ENCODE measurements around the gene TRIM2. TPM values are rescaled to one million over a fixed set of nuclear protein-coding genes. Genes with fewer than 3 reads are reported as not detected.

The TRIM2 gene
- total RNA-seq, 4 donors from 2014 or later: 2.6 to 7.2 (median 3.8) TPM

DNA sequence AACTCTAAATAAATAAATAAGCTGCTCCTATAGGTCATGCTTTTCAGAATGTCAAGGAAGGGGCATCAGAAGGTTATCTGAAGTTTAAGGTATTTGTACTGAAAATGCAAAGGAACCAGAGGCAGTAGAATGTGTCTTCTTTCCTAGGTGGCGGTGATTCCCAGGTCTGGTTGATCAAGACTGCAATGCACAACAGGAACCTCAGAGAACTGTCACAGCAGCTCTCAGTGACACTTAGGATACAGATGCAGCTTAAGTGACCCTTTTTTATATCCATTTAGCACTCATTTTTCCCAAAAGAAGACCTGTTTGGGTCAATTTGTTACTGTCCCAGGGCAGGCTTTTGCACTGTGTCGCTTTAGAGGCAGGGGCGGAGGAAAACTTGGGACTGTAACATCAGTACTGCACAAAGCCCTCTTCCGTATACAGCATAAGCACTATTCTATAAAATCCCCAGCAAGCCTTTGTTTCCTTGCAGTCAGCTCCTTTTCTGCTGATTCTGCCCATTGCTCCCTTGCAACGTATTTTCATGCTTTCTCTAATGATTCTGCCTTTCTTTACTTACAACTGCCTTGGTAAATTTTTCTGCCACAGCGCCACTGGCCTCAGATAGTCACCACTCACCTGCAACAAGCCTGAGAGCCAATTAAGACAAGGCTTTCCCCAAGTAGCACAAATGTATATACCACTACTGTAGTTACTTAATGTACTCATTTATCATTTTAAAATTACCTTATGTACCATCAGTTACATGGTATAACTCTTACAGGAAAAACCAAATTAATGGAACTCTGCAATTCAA, 138.7 kb downstream of the TRIM2 start:
- Histone ChIP-seq H3K4me3 (no peak overlapping the region), H3K27me3 (no peaks in the 10 kb centered on the region), H3K4me1 (peaks cover 0 to 4% of the 10 kb centered on the region in 2 donors), H3K36me3 (no peaks in the 10 kb centered on the region), H3K27ac (no peak overlapping the region), H3K9me3 (no peaks in the 10 kb centered on the region)
- intact Hi-C loops (cut with DNase I; ENCODE audit: low total_unique reads): loop anchor here (5.0 to 10.0 kb wide), 2 partner anchors 92 to 304 kb away; no protein-coding TSS in a partner anchor
- no peak for TF ChIP-seq POLR2A (IDR thresholded peaks at IDR 0.05)
- DNase-seq (no peak), ATAC-seq (no peak)
- in situ Hi-C loops (cut with MboI; ENCODE audit: low sequenced_read_pairs in 4 of 4): loop anchor here in 1 of 4 donors (10.0 kb wide), 1 partner anchor 232 kb away; no protein-coding TSS in a partner anchor

DNA sequence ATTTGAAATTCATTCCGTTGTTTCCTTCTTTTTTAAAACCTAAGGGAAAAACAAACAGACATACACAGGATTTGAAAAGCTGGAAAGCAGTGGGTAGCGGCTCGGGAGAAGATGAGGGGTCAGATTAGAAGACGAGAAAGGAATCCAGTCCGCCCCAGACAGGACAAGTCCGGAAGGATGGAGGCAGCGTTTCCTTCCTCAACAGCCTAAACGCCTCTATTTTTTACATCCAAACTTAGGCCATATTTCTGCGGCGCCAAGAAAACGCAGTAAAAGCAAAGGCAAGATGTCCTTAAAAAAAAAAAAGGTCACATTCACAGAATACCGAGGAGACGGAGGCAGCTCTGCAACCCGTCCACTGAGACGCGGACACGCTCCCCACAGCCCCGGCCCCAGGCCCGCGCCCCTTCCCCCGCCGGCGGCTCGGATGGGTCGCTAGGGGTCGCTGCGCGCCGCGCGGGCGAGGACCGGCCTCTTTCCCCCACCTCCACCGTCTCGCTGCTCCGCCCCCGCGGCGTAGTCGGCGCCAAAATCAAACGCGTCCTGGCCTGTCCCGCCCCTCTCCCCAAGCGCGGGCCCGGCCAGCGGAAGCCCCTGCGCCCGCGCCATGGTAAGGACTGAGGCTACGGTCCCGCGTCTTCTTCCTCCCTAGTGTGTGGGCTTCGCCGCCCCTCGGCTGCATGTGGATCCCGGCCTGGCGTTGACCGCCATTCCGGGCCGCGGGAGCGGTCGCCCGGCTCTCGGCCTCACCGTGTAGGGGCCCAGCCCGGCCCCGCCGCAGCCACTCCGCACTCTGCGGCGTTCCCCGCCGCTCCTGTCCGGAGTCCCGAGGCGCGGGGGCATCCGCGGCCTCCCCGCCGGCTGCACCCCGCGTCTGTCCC, 140.1 kb downstream of the TRIM2 start, which contains the start of gene MND1:
Gene MND1 (plus strand): TSS at position 558 of the 881 bp plus-strand sequence. CDS start 50 bp downstream, at position 608.
- in situ Hi-C loops (cut with MboI; ENCODE audit: low sequenced_read_pairs in 4 of 4) (loop anchor here (5.0 to 10.0 kb wide), 3 partner anchors 228 to 238 kb away; no protein-coding TSS in a partner anchor), intact Hi-C loops (cut with DNase I; ENCODE audit: low total_unique reads) (loop anchor here (1.0 to 10.0 kb wide), 3 partner anchors 90 to 303 kb away; no protein-coding TSS in a partner anchor)
- Histone ChIP-seq H3K4me1 (peaks cover 0 to 4% of the 10 kb centered on the region in 2 donors), H3K4me3 (peak within 1 kb of the TSS; percentile 70 to 97 (median 76)), H3K9me3 (no peaks in the 10 kb centered on the region), H3K36me3 (no peaks in the 10 kb centered on the region), H3K27ac (peak within 1 kb of the TSS in 1 of 4 donors; percentile 16), H3K27me3 (no peaks in the 10 kb centered on the region)
- ATAC-seq: peak; percentile 90 to 94
- DNase-seq: peak; percentile 58 to 64
- TF ChIP-seq, protein P1, sequence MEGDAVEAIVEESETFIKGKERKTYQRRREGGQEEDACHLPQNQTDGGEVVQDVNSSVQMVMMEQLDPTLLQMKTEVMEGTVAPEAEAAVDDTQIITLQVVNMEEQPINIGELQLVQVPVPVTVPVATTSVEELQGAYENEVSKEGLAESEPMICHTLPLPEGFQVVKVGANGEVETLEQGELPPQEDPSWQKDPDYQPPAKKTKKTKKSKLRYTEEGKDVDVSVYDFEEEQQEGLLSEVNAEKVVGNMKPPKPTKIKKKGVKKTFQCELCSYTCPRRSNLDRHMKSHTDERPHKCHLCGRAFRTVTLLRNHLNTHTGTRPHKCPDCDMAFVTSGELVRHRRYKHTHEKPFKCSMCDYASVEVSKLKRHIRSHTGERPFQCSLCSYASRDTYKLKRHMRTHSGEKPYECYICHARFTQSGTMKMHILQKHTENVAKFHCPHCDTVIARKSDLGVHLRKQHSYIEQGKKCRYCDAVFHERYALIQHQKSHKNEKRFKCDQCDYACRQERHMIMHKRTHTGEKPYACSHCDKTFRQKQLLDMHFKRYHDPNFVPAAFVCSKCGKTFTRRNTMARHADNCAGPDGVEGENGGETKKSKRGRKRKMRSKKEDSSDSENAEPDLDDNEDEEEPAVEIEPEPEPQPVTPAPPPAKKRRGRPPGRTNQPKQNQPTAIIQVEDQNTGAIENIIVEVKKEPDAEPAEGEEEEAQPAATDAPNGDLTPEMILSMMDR (IDR thresholded peaks at IDR 0.05 in 4 of 5, conservative IDR thresholded peaks at IDR 0.05 in 1 of 5): peak; percentile 74 to 97 (median 87)
- no peak for TF ChIP-seq POLR2A (IDR thresholded peaks at IDR 0.05)

DNA sequence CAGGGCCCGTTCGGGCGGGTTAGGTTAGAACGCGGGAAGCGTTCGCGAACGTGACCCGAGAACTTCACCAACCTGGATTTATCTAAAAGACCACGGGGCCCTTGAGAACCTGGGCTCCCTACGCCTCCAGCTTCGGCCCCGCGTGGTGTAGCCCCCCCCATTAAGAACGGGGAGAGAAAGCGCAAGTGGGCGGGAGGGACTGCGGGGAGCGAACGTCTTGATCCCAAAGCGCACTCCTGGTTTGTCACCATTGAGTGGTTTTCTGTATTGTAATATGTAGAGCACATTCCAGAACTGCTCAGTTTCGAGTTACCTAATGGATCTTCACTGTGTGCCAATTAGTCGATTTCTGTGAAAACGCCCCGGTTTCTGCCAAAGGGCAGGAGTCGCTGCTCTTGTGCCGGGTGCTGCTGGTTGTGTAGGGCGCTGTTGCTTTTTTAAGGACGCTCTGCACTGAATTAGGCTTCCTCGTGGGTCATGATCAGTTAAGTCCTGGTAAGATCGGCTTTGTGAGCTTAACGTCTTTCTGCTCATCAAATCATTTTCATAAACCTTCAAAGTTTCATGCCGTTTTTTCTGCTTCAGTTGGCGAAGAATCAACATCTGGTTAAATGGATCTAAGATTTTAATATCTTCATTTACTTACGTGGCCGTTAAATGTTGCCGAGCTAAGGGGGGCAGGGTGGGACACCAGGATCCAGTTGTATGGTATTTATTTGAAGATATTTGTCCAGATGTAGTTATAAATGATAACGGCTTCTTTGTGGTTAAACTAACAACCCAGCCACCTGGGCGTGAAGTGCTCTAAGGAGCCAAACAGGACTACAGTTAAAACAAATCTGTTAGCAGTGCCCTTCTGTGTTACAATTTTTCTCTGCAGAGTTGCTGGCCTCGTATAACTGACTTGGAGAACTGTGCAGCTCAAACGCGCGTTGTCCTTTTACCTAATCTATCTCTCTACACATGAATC, 141.1 kb downstream of the TRIM2 start:
- TF ChIP-seq POLR2A (IDR thresholded peaks at IDR 0.05): no peak
- TF ChIP-seq, protein P1 (IDR thresholded peaks at IDR 0.05 in 4 of 5, conservative IDR thresholded peaks at IDR 0.05 in 1 of 5): no peak
- peak overlapping the region; percentile 70 to 97 (median 76) for H3K4me3 ChIP-seq
- peaks cover 0 to 4% of the 10 kb centered on the region in 2 donors for H3K4me1 ChIP-seq
- peak; percentile 57 to 60 for ATAC-seq
- no peaks in the 10 kb centered on the region for H3K36me3 ChIP-seq
- intact Hi-C loops (cut with DNase I; ENCODE audit: low total_unique reads): loop anchor here (10.0 kb wide), 1 partner anchor 90 kb away; no protein-coding TSS in a partner anchor
- H3K9me3 ChIP-seq: no peaks in the 10 kb centered on the region
- peak overlapping the region in 1 of 4 donors; percentile 16 for H3K27ac ChIP-seq
- in situ Hi-C loops (cut with MboI; ENCODE audit: low sequenced_read_pairs in 4 of 4): loop anchor here (5.0 to 10.0 kb wide), 3 partner anchors 227 to 237 kb away; no protein-coding TSS in a partner anchor
- peak in 1 of 2 donors; percentile 19 for DNase-seq
- no peaks in the 10 kb centered on the region for H3K27me3 ChIP-seq

DNA sequence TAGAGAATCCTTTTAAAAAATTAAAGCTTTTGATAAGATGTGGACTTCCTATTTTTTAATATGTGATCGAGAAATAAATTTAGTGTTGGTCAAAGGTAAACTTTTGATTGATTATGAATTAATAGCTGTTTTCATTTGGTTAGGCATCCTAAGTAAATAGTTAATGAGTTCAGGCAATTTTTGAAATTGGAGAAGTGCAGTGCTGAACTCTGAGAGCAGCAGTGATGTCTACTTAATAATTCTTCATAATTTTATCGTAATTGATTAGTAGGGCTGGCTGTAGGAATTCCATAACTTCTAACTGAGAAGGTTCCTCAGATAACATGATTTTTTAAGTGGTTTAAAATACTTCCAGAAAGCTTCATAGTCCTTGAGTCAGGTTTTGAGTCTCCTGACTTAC, 141.8 kb downstream of the TRIM2 start:
- peaks cover 0 to 4% of the 10 kb centered on the region in 2 donors for H3K4me1 ChIP-seq
- no peaks in the 10 kb centered on the region for H3K9me3 ChIP-seq
- DNase-seq: no peak
- in situ Hi-C loops (cut with MboI; ENCODE audit: low sequenced_read_pairs in 4 of 4) (loop anchor here (5.0 to 10.0 kb wide), 3 partner anchors 226 to 236 kb away; no protein-coding TSS in a partner anchor), intact Hi-C loops (cut with DNase I; ENCODE audit: low total_unique reads) (loop anchor here (10.0 kb wide), 1 partner anchor 89 kb away; no protein-coding TSS in a partner anchor)
- H3K36me3 ChIP-seq: no peaks in the 10 kb centered on the region
- H3K4me3 ChIP-seq: no peak overlapping the region
- H3K27me3 ChIP-seq: no peaks in the 10 kb centered on the region
- no peak for ATAC-seq
- H3K27ac ChIP-seq: no peak overlapping the region
- no peak for TF ChIP-seq POLR2A (IDR thresholded peaks at IDR 0.05)
- TF ChIP-seq, protein P1 (IDR thresholded peaks at IDR 0.05 in 4 of 5, conservative IDR thresholded peaks at IDR 0.05 in 1 of 5): no peak
